Fibroblast of lung (primary cell): ENCODE measurements around the gene MEOX2.

ENCODE experiments used
- EZH2 ChIP-seq: IDR thresholded peaks from 2 replicates; pipeline ENCODE4 v1.5.1; 2012; ENCODE audit warnings: low read length, control low read depth, mild to moderate bottlenecking; ENCODE audit errors: missing control alignments
- TF ChIP-seq, protein P1 (sequence below), 2 donors: IDR thresholded peaks in 1 of 2; conservative IDR thresholded peaks in 1 of 2; 1 replicate in 1 of 2; 2 replicates in 1 of 2; pipeline ENCODE4 v1.5.1; 2011 to 2012; ENCODE audit warnings: low read length in 2 of 2, control low read depth in 1 of 2, inconsistent platforms in 1 of 2, low read depth in 1 of 2, mild to moderate bottlenecking in 1 of 2

DNA sequence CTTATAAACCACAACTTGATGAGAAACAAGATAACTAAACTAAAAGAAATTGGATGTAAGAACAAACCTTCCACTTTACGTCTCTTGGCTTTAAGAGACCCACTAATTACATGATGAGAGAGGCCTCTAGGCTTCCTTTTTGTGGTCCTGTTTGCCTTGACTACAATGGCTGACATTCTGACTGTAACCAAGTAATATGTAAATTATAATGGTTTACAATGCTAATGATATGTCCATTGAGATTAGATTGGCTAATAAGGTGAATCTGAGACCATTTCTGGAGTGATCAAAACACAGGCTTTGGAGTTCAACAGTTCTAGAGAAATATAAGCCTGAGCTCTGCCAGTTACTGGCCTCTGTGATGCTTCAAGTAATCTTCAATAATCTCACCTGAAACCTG is 85.3 kb downstream of the MEOX2 start:
- TF ChIP-seq, protein P1, sequence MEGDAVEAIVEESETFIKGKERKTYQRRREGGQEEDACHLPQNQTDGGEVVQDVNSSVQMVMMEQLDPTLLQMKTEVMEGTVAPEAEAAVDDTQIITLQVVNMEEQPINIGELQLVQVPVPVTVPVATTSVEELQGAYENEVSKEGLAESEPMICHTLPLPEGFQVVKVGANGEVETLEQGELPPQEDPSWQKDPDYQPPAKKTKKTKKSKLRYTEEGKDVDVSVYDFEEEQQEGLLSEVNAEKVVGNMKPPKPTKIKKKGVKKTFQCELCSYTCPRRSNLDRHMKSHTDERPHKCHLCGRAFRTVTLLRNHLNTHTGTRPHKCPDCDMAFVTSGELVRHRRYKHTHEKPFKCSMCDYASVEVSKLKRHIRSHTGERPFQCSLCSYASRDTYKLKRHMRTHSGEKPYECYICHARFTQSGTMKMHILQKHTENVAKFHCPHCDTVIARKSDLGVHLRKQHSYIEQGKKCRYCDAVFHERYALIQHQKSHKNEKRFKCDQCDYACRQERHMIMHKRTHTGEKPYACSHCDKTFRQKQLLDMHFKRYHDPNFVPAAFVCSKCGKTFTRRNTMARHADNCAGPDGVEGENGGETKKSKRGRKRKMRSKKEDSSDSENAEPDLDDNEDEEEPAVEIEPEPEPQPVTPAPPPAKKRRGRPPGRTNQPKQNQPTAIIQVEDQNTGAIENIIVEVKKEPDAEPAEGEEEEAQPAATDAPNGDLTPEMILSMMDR (conservative IDR thresholded peaks at IDR 0.05 in 1 of 2, IDR thresholded peaks at IDR 0.05 in 1 of 2; ENCODE audit: low read depth in 1 of 2, low read length in 2 of 2): no peak
- no peak for TF ChIP-seq EZH2
